Astrocyte of the spinal cord (primary cell): ENCODE measurements around the gene MAML3.

Source experiments
- DNase-seq: peaks from one replicate; pipeline ENCODE4 v3.0.0; 2011; ENCODE audit warnings: low read depth, low spot score
- H3K4me3 ChIP-seq: 2 replicates; pipeline ENCODE4 v1.5.1; 2011; ENCODE audit warnings: low read depth, mild to moderate bottlenecking, low read length, moderate library complexity
- CTCF ChIP-seq: IDR thresholded peaks from 2 replicates; pipeline ENCODE4 v1.5.1; 2012; ENCODE audit warnings: low read depth, mild to moderate bottlenecking, low read length, inconsistent platforms
- in situ Hi-C: cut with HindIII; loops from 2 replicates; pipeline ENCODE4 v1.10.0; 2017; ENCODE audit warnings: low sequenced_read_pairs

MAML3 gene

GRCh38 chr4:140070366-140070765 is 83.6 kb downstream of the MAML3 start:
- H3K4me3 ChIP-seq: no peak overlapping the region
- TF ChIP-seq CTCF: no peak
- no peak for DNase-seq
- in situ Hi-C loops: no loop called here

- no peak overlapping the region for H3K4me3 ChIP-seq
Measured at GRCh38 chr4:140069066-140069465, 84.9 kb downstream of the MAML3 start.

GRCh38 chr4:140068271-140068670 is 85.7 kb downstream of the MAML3 start:
- no peak overlapping the region for H3K4me3 ChIP-seq
- TF ChIP-seq CTCF: no peak
- in situ Hi-C loops: no loop called here
- DNase-seq: no peak

More at GRCh38 chr4:140069066-140069465, 84.9 kb downstream of the MAML3 start:
- TF ChIP-seq CTCF: no peak
- DNase-seq: peak; percentile 32
- in situ Hi-C loops: no loop called here

- in situ Hi-C loops: no loop called here
- no peak for DNase-seq
- no peak overlapping the region for H3K4me3 ChIP-seq
- TF ChIP-seq CTCF: no peak
Measured at GRCh38 chr4:140066031-140066930, 87.7 kb downstream of the MAML3 start.

GRCh38 chr4:140065393-140065792 is 88.6 kb downstream of the MAML3 start:
- in situ Hi-C loops: no loop called here
- no peak for DNase-seq
- H3K4me3 ChIP-seq: no peak overlapping the region
- no peak for TF ChIP-seq CTCF

GRCh38 chr4:140061659-140062289 is 92.2 kb downstream of the MAML3 start:
- no peak for DNase-seq
- no peak overlapping the region for H3K4me3 ChIP-seq
- in situ Hi-C loops: no loop called here
- no peak for TF ChIP-seq CTCF
